Lower leg skin (tissue), 3 donors: ENCODE results near the gene DBNL.
"Not testable (repeated sequence)": the region's sequence is repeated elsewhere in the genome, so short reads cannot be mapped to it uniquely, and the experiment has no call there.

Experiments used
- POLR2A ChIP-seq, 2 donors: fragments of 450-650 bp; IDR thresholded peaks; one replicate each; pipeline ENCODE4 v1.6.1; 2016 to 2017; ENCODE audit warnings: antibody characterized with exemption in 2 of 2, mild to moderate bottlenecking in 1 of 2, moderate library complexity in 1 of 2
- TF ChIP-seq, protein P1 (sequence below), 3 donors: fragments of 450-650 bp; IDR thresholded peaks; one replicate each; pipeline ENCODE4 v1.5.1; 2016; ENCODE audit warnings: antibody characterized with exemption in 3 of 3, mild to moderate bottlenecking in 3 of 3, moderate library complexity in 2 of 3

DNA sequence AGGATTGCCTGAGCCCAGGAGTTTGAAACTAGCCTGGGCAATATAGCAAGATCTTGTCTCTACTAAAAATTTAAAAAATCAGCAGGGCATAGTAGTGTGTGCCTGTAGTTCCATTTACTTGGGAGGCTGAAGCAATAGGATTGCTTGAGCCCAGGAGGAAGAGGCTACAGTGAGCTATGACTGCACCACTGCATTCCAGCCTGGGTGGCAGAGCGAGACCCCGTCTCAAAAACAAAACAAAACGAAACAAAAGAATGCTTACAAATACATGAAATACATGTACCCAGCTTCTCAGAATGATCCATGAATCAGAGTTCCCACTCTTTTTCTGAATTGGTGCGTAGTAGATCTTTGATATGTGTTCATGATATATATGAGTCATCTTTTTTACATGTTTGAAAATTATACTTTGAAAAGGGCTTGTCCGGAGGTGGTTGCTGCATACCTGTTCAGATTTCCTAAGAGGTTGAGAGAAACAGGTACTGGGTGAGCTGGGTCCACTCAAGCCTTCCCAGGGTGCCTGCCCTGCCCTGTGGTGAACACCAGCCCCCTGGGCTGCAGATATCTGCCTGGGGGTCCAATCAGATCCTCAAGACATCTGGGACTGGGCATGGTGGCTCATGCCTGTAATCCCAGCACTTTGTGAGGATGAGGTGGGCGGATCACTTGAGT, 21.6 kb upstream of the DBNL start:
- TF ChIP-seq POLR2A (IDR thresholded peaks at IDR 0.05), result not testable (repeated sequence)
- TF ChIP-seq, protein P1, sequence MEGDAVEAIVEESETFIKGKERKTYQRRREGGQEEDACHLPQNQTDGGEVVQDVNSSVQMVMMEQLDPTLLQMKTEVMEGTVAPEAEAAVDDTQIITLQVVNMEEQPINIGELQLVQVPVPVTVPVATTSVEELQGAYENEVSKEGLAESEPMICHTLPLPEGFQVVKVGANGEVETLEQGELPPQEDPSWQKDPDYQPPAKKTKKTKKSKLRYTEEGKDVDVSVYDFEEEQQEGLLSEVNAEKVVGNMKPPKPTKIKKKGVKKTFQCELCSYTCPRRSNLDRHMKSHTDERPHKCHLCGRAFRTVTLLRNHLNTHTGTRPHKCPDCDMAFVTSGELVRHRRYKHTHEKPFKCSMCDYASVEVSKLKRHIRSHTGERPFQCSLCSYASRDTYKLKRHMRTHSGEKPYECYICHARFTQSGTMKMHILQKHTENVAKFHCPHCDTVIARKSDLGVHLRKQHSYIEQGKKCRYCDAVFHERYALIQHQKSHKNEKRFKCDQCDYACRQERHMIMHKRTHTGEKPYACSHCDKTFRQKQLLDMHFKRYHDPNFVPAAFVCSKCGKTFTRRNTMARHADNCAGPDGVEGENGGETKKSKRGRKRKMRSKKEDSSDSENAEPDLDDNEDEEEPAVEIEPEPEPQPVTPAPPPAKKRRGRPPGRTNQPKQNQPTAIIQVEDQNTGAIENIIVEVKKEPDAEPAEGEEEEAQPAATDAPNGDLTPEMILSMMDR (IDR thresholded peaks at IDR 0.05), result not testable (repeated sequence)
